GM19452 (cell line): Measurements from ENCODE around the gene ARMH1.

ENCODE experiments used
- ATAC-seq: cut with Tn5 transposase; IDR thresholded peaks from one replicate; pipeline ENCODE4 v1.9.1; 2021; ENCODE audit not compliant: unreplicated experiment

Gene ARMH1

DNA sequence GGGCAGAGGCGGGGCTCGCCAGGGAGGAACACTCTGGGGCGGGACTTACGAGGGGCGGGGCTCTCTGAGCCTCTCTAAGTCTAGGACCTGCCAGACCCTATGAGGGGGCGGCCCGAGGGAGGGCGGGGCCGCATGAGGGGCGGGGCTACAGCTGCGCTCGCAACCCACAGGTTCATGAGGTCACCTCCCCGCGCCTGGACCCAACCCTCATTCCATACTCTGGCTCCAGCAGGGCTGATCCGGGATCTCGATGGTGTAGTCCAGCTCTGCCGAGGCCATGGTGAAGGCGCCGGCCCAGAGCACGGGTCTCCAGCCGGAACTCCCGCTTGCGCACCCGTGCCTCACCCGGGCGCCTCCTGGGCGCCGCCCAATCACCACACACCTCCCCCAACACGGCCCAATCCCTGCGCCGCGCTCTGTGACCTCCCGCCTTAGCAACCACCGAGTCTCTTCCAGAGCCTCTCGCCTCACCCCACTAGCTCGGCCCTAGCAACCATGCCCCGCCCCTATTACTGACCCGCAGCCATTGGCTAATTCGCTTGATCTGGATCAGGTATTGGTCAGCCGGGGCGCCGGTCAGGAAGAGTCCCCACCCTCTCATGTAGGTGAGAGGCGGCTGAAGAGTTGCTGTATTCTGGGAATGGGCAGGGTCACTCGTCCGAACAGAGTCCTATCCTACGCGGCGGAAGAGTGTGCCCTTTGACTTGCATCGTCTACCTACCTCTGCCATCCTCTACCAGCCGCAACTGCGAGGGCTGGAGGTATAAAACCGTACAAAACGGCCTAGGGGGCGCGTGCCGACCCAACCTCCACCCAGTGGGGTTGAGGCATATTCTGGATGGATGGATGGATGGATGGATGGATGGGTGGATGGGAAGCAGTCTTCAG lies at the start of gene ARMH1, which contains the start of gene TMEM53:
Gene ARMH1 (plus strand): TSS at position 602 of the 888 bp plus-strand sequence. CDS start 14,984 bp downstream, outside the sequence.
Gene TMEM53 (minus strand): TSS at position 369 of the 888 bp plus-strand sequence. CDS start 90 bp downstream, at position 279.
- ATAC-seq, result peak; percentile 94

DNA sequence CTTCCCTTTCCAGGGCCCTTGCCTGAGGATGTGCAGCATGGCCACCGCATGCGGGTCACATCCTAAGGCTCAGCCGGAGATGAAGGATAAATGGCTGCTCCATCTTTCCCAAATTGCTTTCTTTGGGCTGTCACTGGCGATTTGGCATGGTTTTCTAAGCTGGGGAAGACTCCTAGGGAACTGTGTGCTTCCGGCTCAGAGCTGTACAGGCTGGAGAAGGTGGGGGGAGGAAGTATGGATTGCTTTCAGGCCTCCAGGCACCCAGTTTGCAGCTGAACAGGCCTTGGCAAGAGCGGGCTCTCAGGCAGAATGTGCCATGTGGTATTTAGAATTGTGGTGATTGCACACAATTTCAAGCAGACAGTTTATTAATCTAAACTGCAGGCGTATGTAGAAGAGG lies 49.2 kb upstream of the ARMH1 start:
- ATAC-seq, result no peak

GRCh38 chr1:44628962-44629756 lies 45.4 kb upstream of the ARMH1 start:
- ATAC-seq, result no peak

DNA sequence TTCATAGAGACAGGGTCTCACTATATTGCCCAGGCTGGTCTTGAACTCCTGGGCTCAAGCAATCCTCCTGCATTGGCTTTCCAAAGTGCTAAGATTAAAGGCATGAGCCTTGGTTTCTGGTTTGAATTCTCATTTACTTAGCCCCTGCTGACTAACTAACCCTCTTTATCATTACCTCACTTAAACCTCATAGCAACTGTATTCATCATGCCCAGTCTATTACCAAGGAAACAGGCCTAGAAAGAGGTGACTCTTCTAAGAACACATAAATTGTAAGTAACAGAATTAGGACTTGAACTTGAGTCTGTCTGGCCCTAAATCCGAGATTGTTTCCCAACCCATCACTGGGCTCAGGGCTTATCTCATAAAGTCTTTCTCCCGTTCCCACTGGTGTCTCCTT lies 44.4 kb upstream of the ARMH1 start:
- no peak for ATAC-seq

- ATAC-seq, result no peak
Measured at GRCh38 chr1:44631333-44631646, 43.2 kb upstream of the ARMH1 start.

- peak; percentile 64 for ATAC-seq
Measured at GRCh38 chr1:44631647-44632539, 42.6 kb upstream of the ARMH1 start.

DNA sequence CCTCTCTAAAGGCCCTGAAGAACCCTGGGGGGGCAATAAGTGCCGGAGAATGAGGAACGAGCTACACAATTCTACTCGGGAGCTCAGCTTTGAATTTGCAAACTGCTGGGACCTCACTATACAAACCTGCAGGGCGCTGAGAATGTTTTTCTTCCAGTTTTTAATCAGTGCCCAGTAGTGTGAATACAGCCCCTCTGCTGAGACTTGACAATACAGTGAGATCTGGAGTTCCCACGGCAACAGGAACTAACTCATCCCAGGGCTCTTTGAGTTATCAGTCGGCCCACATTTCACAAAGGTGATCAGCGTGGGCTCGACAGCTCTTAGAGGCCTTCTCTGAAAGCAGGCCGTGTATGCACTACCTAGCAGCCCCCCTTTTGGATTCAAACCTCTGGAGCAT lies 41.9 kb upstream of the ARMH1 start:
- ATAC-seq, result no peak

DNA sequence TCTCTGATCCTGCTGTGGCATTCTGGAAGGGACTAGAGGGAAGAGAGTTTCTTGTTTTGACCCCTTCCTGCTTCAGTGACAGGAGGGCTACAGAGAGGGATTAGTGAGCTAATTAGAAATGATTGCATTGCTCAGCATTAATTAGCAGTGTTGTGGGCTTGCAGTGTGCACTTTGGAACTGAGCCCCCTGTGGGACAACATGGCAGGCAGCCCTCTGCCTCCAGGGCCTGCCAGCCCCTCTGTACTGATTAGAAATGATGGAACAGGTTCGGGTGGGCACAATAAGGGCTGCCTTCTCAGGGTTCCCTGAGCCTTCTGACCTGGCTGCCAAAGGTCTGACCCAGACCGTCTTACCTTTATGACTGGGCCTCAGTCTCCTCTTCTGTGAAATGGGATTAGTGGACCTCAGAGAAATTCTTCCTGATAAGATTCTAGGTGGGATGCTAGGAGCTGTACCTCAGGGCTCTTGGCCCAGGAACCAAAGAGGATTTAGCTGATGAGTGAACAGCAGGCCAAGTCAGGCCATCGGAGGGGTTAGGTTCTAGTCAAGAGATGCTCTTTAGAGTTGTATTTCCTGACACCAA lies 39.8 kb upstream of the ARMH1 start:
- no peak for ATAC-seq

DNA sequence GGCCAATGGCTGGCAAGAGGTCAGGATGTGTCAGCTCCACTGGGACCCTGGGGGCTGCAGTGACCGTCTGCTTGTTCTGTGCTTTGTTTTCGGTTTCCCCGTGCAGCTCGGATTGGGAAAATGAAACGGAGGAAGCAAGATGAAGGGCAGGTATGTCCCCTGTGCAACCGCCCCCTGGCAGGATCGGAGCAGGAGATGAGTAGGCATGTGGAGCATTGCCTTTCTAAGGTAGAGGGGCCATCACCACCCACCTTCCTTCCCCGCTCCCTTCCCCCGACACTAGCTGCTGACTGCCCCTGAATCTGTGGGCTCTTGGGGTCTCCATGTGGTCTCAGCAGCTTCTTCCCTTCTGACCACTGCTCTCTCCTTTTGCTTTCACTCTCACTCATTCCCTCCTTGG lies 39.1 kb upstream of the ARMH1 start:
- no peak for ATAC-seq

DNA sequence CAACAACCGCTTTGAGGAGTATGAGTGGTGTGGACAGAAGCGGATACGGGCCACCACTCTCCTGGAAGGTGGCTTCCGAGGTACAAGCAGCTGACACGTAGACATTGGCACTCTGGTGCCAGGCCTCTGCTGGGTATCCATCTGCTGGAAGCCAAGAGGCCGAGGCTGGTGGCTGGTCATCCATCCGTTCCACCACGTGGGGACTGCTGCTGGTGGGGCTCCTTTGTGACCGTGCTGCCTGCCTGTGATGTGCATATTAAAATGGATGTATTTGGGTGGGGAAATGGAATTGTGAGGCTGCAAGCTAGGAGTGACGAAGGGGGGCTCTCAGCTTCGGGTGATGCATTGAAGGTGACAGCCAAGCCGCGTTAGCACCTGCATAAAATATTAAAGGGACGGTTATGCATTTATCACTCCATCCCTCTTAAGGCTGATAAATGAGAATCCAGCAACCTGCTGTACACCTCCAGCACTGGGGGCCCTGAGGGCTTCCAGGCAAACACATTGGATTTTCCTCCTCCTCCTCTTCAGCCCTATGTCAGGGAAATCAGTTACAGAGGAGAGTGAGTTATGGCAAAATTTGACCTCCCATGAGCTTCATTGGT lies 38.3 kb upstream of the ARMH1 start:
- ATAC-seq, result no peak

DNA sequence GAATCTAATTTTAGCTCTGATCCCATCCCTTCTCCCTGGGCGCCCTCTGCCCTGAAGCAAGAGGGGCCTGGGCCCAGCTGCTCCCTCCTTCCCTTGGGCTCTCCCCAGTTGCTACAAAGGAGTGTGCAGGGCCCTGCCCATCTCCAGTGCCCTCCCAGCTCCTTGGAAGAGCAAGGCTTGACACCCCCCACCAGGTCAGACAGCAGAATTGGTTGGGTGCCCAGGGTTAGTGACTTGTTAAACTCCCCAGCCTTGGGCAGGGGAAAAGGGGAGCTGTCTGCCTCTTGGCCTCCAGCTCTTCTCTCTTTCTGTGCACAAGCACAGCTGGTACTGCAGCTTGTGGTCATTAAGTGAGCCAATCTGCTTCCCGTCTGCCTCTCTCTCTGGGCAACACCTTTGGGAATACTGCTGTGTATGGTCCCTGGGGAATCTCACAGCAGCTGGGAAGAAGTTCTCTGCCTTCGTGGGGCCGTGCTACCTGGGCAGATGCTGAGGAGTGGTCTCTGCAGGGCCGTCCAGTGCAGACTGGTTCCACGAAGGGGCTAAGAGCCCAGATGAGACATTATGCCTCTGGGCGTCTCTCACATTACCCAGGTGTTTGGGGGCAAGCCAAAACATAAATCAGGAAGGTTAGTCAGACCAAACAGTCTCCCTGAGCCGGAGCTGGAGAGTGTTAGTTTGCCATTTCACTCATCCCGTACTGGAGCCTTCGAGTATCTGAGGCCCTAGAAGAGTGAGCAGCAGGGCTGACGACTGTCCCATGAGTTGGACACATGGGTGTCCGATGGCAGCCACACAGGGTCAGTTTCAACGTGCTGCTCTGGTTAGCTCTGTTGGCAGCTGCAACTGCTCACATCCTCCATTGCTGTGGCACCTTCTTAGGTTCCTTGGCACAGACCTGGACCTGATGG lies 37.6 kb upstream of the ARMH1 start:
- no peak for ATAC-seq

- no peak for ATAC-seq
Measured at GRCh38 chr1:44637702-44638411, 36.7 kb upstream of the ARMH1 start.

GRCh38 chr1:44640200-44640853 lies 34.2 kb upstream of the ARMH1 start:
- ATAC-seq, result no peak

DNA sequence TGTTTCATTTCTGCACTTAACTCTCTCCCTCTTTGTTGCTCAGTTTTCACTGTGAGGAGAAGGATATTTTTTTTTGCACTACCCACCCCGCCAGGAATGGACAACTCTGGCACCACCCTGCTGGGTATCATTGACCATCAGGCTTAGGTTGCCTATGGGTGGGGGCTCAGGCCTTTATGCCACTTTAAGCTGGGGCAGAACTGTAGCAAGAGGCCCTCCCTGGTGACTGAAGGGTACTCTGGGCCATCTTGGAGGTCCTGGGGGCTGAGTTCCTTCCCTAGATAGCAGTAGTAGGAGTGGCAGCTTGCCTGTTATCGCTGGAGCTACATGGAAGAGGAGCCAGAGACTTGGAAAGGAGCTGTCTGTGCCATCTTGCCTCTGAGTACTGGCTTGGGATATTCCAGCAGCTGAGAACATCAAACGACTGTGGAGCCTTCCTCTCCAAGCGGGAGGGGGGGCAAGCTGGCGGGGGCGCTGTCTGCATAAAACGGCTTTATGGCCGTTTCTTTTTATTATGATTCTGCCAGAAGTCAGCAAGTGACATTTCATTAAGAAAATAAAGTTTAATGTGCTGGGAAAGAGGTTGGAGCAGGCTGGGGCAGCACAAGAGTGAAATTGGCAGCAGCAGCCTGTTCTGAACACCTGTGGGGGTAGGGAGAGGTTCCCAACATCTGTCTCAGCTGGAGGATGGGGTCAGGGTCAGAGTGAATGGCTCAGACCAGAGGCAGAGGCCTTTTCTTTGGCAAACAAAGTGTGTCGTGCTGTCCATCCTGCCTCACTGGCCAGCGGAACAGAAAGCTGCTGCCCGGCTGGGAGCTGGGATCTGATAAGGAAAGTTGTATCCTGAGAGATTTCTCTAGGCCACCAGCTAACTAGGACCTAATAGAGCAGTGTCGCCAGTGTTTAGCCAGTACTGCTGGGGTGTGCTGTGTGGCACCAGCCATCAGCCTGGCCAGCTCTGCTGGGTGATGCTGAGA lies 33.1 kb upstream of the ARMH1 start:
- ATAC-seq, result no peak

DNA sequence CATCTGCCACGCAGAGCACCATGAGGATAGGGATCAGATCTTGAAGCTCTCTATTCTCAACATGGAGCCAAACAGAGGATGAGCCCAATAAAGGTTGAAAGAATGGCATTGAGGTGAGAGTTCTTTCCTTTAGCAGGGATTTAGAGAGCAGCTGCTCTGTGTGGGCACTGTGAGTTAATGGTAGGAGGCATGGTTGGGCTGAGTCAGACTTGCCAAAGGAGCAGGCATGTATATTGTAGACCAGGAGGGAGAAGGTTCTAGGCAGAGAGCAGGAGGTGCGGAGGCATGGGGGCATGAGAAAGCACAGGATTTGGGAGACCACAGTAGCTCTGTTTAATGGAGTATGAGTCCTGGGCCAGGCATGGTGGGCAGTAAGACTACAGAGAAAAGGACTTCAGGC lies 32.3 kb upstream of the ARMH1 start:
- no peak for ATAC-seq

- no peak for ATAC-seq
Measured at GRCh38 chr1:44642925-44643324, 31.6 kb upstream of the ARMH1 start.
